GM20000 (cell line): ENCODE data around the gene PLEKHG2.

ENCODE experiments used
- DNase-seq: peaks from one replicate; pipeline ENCODE4 v3.0.0; 2012; ENCODE audit warnings: low spot score
- CTCF ChIP-seq: IDR thresholded peaks from 2 replicates; pipeline ENCODE4 v1.5.1; 2012; ENCODE audit warnings: mild to moderate bottlenecking, control low read depth; ENCODE audit errors: extremely low read depth, missing control alignments

Gene PLEKHG2, protein sequence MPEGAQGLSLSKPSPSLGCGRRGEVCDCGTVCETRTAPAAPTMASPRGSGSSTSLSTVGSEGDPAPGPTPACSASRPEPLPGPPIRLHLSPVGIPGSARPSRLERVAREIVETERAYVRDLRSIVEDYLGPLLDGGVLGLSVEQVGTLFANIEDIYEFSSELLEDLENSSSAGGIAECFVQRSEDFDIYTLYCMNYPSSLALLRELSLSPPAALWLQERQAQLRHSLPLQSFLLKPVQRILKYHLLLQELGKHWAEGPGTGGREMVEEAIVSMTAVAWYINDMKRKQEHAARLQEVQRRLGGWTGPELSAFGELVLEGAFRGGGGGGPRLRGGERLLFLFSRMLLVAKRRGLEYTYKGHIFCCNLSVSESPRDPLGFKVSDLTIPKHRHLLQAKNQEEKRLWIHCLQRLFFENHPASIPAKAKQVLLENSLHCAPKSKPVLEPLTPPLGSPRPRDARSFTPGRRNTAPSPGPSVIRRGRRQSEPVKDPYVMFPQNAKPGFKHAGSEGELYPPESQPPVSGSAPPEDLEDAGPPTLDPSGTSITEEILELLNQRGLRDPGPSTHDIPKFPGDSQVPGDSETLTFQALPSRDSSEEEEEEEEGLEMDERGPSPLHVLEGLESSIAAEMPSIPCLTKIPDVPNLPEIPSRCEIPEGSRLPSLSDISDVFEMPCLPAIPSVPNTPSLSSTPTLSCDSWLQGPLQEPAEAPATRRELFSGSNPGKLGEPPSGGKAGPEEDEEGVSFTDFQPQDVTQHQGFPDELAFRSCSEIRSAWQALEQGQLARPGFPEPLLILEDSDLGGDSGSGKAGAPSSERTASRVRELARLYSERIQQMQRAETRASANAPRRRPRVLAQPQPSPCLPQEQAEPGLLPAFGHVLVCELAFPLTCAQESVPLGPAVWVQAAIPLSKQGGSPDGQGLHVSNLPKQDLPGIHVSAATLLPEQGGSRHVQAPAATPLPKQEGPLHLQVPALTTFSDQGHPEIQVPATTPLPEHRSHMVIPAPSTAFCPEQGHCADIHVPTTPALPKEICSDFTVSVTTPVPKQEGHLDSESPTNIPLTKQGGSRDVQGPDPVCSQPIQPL (N-terminal part only)

DNA sequence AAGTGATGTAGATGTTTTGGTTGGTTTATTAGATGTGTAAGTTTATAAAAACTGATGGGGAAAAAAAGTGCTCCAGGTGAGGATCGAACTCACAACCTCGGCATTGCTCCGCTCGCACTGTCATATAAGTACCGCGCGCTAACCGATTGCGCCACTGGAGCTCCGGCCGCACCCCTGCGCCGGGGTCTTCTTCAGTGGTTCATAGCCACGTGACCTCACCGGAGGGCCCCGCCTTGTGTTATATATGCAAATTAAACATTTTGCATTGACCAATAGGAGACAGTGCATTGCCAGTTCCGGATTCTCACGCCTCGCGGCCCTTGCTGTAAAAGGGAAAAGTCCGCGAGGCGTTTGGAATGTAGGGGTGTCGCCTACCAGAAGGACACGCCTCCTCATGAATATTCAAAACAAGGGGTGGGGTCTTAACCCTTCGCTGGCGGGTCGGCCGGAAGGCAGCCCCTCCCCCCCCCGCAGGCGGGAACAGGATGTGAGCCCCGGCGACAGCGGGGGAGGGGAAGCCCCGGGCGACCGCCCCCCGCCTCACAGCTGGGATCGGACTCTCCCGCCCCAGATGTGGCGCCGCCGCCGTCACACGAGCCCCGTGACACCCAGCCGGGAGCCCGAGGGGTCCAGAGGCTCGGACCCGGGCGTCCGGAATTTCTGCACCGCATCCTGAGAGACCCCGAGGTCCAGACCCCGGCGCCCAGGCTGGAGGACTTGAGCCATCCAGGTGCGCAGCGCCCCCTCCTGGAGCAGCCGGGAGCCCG is at the start of gene PLEKHG2:
TSS of gene PLEKHG2 (plus strand) at position 570 of the 767 bp plus-strand sequence. CDS start 1,418 bp downstream, outside the sequence.
- peak; percentile 99 for DNase-seq
- TF ChIP-seq CTCF: peak; percentile 54

DNA sequence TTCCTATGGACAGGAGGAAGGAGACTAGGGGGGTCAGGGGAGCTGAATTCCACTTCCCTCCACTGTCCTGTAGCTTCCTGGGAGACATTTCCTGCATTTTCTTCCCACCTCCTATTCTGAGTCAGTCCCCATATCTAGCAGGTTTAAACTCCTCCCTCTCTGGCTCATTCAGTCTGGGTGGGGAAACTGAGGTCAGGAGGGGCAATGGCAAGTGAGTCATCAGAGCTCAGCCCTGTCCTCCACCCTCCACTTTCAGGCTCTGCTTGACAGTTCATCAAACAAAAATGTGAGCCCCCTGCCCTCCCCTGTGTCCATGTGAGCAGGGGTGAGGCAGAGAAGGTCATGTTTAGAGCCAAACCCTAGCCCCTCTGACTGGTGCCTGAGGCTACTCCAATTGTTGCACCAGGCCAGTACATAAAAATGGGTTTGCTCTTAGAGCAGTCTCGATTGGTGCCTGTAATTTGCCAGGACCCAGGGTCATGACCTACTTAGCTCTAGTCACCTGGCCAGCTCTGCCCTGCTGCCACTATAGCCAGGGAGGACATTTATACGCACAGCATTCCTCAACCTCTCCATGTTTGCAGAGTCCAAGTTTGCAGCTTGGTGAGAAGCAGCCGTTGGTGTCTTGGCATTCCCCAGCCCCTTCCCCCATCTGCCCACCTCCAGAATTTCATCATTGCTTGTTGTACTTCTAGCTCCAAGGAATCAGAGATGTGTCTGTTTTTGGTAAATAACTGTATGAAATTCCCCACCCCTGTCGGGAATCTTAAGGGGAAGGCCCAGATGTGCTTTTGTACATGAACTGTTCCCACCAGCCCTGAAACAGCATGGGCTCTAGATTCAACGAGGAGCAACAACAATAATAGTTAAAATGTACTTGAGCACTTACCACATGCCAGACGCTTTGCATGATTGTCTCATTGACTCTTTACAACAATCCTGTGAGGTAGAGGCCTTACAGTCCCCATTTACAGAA is 49.5 kb upstream of the PLEKHG2 start:
- no peak for TF ChIP-seq CTCF
- DNase-seq: no peak

DNA sequence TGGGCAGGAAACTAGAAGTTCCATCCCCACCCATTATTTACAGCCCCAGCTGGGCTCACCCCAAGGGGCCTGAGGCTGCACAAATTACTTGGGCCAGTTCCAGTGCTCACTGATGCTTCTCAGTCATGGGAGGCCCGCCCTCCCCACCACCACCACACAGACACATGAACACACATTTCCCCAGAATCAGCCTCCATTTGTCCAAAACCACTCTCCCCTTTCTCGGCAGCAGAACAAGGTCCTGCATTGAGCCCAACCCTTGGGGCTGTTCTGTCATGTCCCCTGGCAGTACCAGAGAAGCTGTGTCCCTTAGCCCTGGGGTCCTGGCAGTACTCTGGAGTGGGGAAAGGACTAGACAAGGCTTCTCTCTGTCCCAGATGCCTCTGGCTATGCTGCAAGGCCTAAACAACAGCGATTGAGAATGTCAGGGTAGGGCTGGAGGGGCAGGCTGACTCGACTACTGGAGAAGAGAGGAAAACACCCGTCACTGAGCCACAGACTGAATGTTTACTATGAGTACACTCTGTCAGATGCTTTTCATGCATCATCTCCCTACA is 48.5 kb upstream of the PLEKHG2 start:
- no peak for TF ChIP-seq CTCF
- DNase-seq: no peak

- no peak for TF ChIP-seq CTCF
- no peak for DNase-seq
Measured at GRCh38 chr19:39365531-39365930, 46.9 kb upstream of the PLEKHG2 start.

DNA sequence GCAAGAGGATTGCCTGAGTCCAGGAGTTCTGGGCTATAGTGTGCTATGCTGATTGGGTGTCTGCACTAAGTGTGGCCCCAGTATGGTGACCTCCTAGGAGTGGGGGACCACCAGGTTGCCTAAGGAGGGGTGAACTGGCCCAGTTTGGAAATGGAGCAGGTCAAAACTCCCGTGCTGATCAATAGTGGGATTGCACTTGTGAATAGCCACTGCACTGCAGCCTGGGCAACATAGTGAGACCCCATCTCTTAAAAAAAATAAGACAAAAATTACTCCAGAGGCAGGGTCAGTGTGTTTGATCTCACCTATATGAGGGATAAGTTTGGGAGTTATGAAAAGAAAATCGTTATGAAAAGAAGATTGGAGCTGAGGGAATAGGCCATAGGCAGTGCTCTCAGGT is 43.3 kb upstream of the PLEKHG2 start:
- TF ChIP-seq CTCF: no peak
- no peak for DNase-seq

GRCh38 chr19:39370735-39371134 is 41.7 kb upstream of the PLEKHG2 start:
- TF ChIP-seq CTCF: no peak
- DNase-seq: no peak
